Gastroesophageal sphincter (tissue), 3 donors: ENCODE results near the gene DGKI.

ENCODE experiments used
- POLR2AphosphoS5 ChIP-seq: sonication (generic); formaldehyde crosslinking; IDR thresholded peaks from one replicate; pipeline ENCODE4 v1.6.1; 2017; ENCODE audit warnings: antibody characterized with exemption
- TF ChIP-seq, protein P1 (sequence below), 4 experiments: fragments of 200-600 bp in 2 of 4; fragments of 450-650 bp in 2 of 4; sonication (generic) in 1 of 4; IDR thresholded peaks; one replicate each; pipeline ENCODE4 v1.5.1; 2017 to 2019; ENCODE audit warnings: antibody characterized with exemption in 4 of 4, mild to moderate bottlenecking in 2 of 4, moderate library complexity in 2 of 4

DNA sequence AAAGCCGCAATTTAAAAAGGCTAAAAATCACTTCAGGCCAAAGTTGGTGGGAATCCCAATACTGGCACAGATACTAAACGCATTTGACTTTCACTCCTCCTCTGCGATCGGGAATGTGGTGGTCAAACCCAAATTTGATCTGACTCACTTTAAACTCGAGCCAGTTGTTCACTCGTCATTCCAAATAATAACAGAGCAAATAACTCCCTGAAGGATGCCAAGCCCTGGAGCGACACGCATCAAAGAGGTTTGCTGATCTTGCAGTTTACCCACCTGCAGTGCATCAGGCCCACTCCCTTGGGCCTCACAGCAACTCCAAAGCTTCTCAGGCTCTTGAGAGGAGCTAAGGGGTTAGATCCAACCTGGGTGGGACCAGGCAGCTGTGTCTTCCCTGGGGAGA lies 515.4 kb downstream of the DGKI start:
- TF ChIP-seq, protein P1, sequence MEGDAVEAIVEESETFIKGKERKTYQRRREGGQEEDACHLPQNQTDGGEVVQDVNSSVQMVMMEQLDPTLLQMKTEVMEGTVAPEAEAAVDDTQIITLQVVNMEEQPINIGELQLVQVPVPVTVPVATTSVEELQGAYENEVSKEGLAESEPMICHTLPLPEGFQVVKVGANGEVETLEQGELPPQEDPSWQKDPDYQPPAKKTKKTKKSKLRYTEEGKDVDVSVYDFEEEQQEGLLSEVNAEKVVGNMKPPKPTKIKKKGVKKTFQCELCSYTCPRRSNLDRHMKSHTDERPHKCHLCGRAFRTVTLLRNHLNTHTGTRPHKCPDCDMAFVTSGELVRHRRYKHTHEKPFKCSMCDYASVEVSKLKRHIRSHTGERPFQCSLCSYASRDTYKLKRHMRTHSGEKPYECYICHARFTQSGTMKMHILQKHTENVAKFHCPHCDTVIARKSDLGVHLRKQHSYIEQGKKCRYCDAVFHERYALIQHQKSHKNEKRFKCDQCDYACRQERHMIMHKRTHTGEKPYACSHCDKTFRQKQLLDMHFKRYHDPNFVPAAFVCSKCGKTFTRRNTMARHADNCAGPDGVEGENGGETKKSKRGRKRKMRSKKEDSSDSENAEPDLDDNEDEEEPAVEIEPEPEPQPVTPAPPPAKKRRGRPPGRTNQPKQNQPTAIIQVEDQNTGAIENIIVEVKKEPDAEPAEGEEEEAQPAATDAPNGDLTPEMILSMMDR (IDR thresholded peaks at IDR 0.05), result no peak
- TF ChIP-seq POLR2AphosphoS5, result no peak
